AG10803 (cell line): Measurements from ENCODE around the gene CPNE2.

Experiments used
- DNase-seq: peaks from one replicate; pipeline ENCODE4 v3.0.0; 2010; ENCODE audit warnings: low read depth
- H3K4me3 ChIP-seq: 2 replicates; pipeline ENCODE4 v1.5.1; 2011; ENCODE audit warnings: mild to moderate bottlenecking, low read length, control low read depth
- TF ChIP-seq, protein P1 (sequence below): conservative IDR thresholded peaks from 2 replicates; pipeline ENCODE4 v1.5.1; 2011; ENCODE audit warnings: mild to moderate bottlenecking, low read length, control low read depth, inconsistent platforms

Gene CPNE2

DNA sequence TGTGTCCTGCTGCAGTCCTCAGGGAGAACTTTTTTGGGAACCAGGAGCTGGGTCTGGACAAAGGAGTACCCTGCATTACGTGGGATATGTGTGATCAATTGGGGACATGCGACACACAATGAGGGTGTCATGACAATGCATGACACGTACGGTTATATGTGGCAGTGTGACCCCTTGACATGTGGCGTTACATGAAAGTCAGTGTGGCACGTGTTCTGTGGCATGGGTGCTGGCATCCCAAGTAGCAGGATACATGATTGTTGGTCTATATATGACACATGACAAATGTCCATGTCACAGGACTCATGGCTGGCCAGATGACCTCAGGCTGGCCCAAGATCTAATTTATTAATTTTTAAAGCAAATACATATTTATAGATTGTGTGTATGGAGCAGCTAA lies 9.7 kb upstream of the CPNE2 start:
- H3K4me3 ChIP-seq: no peak overlapping the region
- TF ChIP-seq, protein P1, sequence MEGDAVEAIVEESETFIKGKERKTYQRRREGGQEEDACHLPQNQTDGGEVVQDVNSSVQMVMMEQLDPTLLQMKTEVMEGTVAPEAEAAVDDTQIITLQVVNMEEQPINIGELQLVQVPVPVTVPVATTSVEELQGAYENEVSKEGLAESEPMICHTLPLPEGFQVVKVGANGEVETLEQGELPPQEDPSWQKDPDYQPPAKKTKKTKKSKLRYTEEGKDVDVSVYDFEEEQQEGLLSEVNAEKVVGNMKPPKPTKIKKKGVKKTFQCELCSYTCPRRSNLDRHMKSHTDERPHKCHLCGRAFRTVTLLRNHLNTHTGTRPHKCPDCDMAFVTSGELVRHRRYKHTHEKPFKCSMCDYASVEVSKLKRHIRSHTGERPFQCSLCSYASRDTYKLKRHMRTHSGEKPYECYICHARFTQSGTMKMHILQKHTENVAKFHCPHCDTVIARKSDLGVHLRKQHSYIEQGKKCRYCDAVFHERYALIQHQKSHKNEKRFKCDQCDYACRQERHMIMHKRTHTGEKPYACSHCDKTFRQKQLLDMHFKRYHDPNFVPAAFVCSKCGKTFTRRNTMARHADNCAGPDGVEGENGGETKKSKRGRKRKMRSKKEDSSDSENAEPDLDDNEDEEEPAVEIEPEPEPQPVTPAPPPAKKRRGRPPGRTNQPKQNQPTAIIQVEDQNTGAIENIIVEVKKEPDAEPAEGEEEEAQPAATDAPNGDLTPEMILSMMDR: no peak
- no peak for DNase-seq

DNA sequence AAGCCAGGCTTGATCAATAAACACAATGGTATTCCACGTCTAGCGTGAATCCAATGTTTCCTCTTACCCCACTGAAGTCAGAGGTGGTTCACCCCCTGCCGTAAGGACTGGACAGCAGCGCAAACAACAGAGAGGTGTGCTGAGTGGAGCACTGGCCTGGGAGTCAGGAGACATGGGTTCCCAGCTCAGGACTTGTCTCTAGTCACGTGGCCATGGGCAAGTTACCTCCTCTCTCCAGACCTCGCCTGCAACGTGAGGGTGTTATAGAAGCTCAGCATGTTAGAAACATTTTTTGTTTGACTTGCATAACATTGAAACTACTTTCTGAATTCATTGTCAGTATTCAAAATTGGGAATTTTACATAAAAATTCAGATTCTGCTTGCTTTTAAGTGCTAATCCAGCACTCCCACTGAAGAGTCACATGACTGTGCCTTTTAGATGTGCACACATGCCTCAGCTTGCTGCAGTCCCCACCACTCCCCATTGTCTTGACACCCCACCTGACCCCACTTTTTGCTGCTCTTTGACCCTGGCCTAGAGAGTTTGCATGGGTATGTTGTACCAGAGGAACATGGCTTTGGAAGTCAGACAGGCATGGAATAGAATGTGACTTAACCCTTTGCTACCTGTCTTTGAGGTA lies 8.8 kb upstream of the CPNE2 start:
- TF ChIP-seq, protein P1: no peak
- no peak overlapping the region for H3K4me3 ChIP-seq
- DNase-seq: no peak

DNA sequence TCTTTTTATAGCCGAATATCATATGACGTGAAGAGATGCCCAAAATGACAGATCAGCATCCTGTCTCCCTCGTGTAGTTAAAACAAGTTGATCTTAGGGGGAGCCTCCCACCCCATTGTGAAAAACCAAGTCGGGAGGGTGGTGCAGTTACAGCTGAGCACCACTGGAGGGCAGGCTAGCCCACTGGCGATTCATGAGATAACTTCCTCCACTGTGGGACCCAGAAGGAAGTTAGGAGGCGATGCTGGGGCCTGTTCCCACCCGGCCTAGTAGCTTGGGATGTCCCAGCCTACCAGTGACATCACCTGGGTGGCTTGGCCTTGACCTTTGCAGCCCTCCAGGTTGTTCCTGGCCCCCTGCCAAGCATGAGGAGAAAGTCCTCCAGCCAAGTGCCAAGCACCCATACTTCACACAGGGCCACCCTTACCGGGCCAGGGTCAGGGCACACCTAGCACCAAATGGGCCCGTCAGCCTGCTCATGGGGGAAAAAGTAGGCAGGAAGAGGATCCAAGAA lies 8.1 kb upstream of the CPNE2 start:
- peak; percentile 64 for DNase-seq
- TF ChIP-seq, protein P1: peak; percentile 98
- H3K4me3 ChIP-seq: no peak overlapping the region

DNA sequence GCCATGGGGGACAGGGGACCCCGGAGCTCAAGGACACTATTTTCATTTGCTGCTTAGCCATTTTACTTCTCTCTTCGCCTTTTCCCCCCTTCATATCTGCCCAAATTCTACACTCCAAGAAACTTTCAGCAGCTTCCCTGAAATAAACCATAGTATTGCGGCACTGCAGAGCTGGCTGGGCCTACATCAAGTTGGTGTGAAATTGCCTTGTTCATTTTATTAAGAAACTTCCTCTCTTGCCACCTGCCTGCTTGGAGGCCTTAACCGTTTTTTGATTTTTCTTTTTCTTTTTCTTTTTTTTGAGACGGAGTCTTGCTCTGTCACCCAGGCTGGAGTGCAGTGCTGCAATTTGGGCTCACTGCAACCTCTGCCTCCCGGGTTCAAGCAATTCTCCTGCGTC lies 7.4 kb upstream of the CPNE2 start:
- TF ChIP-seq, protein P1: no peak
- no peak overlapping the region for H3K4me3 ChIP-seq
- DNase-seq: no peak

DNA sequence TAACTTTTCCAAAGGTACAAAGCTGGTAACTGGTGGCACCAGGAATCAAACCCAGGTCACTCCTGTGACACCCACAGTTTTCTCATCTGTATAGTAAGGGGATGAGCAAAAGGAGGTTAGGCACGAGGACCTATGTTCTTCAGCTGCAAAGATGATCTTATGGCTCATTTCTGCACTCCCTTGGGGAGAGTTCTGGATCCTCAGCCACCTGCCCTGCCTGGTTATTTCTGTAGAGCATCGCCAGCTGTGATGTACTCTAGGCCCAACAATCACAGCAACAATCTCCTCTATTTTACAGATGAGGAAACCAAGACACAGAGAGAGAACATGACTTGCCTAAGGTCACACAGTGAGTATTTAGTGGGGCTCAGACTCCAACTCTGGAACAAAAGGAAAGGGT lies 5.4 kb upstream of the CPNE2 start:
- H3K4me3 ChIP-seq: no peak overlapping the region
- no peak for DNase-seq
- TF ChIP-seq, protein P1: no peak

DNA sequence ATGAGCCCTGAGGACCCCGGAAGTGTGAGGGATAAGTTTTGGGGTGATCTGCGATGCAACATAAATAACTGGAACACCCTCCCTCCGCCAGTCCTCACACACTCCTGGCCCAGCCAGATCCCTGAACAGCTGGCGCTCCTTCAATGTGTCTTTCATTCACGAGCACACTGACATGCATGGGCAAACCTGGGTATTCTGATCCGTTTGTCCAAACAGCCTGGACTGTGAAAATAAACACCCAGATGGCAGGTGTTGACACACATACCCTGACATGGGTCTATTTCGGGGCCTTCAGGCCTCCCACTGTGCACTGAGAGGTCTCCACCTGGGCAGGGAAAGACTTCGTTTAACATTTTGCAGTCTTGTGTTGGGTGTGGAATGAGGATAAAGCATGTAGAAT lies 3.0 kb upstream of the CPNE2 start:
- TF ChIP-seq, protein P1: no peak
- no peak overlapping the region for H3K4me3 ChIP-seq
- no peak for DNase-seq

DNA sequence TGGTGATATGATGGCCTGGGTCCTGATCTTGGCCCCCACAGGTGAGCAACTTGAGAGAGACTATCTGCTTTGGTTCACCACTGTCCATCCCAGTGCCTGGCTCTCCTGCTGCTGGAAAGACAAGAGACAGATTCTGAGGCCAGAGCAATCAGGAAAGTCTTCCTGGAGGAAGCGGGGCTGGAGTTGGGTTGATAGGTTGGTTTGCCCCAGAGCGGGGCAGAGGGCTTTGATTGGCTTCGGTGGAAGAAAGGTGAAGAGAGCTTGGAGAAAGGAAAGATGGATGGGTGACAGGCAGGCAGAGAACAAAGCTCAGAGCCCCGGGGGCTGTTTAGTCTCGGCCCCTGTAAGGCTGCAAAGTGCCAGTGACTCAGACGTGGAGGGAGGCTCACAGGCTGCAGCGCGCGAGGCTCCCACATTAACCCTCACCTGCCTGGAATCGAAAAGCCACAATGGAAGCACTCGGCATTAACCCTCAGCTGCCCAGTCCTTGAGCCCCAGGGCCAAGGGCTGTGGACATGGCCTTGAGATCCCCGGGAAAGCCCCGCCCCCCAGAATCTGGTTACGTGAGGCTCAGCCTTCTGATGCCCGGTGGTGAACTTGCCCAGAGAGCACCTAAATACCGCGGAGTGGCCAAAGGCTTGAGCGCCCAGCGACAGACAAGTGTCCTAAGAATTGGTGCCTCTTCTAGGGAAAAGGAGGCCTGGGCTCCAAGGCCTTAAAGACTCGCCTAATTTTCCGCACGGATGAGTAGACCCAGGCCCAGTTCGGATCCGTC lies 996 bp upstream of the CPNE2 start:
- peak overlapping the region; percentile 66 for H3K4me3 ChIP-seq
- TF ChIP-seq, protein P1: no peak
- DNase-seq: no peak
